Heart left ventricle (tissue), 16 donors: ENCODE data around the gene CDK6. TPM values are rescaled to one million over a fixed set of nuclear protein-coding genes. Genes with fewer than 3 reads are reported as not detected.

Experiments
- ATAC-seq, 4 donors: fragments of 200-7000 bp; cut with Tn5 transposase; one replicate each; pipeline ENCODE4 v1.9.1; 2020 to 2022; ENCODE audit warnings: moderate library complexity in 4 of 4, mild to moderate bottlenecking in 3 of 4, moderate number of reproducible peaks in 1 of 4
- DNase-seq, 5 donors: peaks; one replicate each; pipeline ENCODE4 v3.0.0-alpha.2; 2020
- H3K27ac ChIP-seq, 12 donors: fragments of 200-600 bp; sonication (generic) in 4 of 12; one replicate each; pipeline versions ENCODE4 v1.5.0 to v1.8.0; 2016 to 2022; ENCODE audit warnings: mild to moderate bottlenecking in 2 of 12
- H3K27me3 ChIP-seq, 9 donors: fragments of 200-600 bp; sonication (generic) in 2 of 9; one replicate each; pipeline versions ENCODE4 v1.5.1 to v1.8.0; 2016 to 2022; ENCODE audit warnings: mild to moderate bottlenecking in 3 of 9
- H3K36me3 ChIP-seq, 9 donors: fragments of 200-600 bp; sonication (generic) in 2 of 9; one replicate each; pipeline versions ENCODE4 v1.5.0 to v1.8.0; 2018 to 2022; ENCODE audit warnings: mild to moderate bottlenecking in 2 of 9
- H3K4me1 ChIP-seq, 12 donors: fragments of 200-600 bp; sonication (generic) in 4 of 12; one replicate each; pipeline versions ENCODE4 v1.5.0 to v1.8.0; 2016 to 2022; ENCODE audit warnings: mild to moderate bottlenecking in 3 of 12
- H3K4me3 ChIP-seq, 12 donors: fragments of 200-600 bp; sonication (generic) in 4 of 12; one replicate each; pipeline versions ENCODE4 v1.5.0 to v1.8.0; 2017 to 2022; ENCODE audit warnings: mild to moderate bottlenecking in 9 of 12, moderate library complexity in 4 of 12
- H3K9me3 ChIP-seq, 12 donors: fragments of 200-600 bp; sonication (generic) in 4 of 12; one replicate each; pipeline versions ENCODE4 v1.5.0 to v1.8.0; 2016 to 2022; ENCODE audit warnings: mild to moderate bottlenecking in 1 of 12
- CTCF ChIP-seq, 12 donors: fragments of 200-600 bp; sonication (generic) in 4 of 12; IDR thresholded peaks; one replicate each; pipeline versions ENCODE4 v1.5.0 to v1.8.0; 2018 to 2022; ENCODE audit warnings: antibody characterized with exemption in 12 of 12, mild to moderate bottlenecking in 5 of 12
- POLR2A ChIP-seq, 2 donors: fragments of 450-650 bp; IDR thresholded peaks; one replicate each; pipeline ENCODE4 v1.6.1; 2017; ENCODE audit warnings: antibody characterized with exemption in 2 of 2, mild to moderate bottlenecking in 2 of 2, moderate library complexity in 2 of 2
- WGBS, 4 donors: extraction: QIAGEN DNeasy Blood & Tissue Kit in 2 of 4; methylation state at CpG; one replicate each; pipeline versions ENCODE4 v1.1.5 to v1.1.7; 2013 to 2018; 5-methylcytosine and 5-hydroxymethylcytosine counted together
- intact Hi-C, 10 donors: fragments of 100-400 bp; cut with DNase I; formaldehyde crosslinking; loops; one replicate each; pipeline versions ENCODE4 v1.11.1 to v1.14.2; 2022
- polyA plus RNA-seq, 2 donors: library from polyadenylated mRNA; stranded (reverse); fragments of 200-250 nt; gene quantifications; one replicate each; pipeline ENCODE4 v1.2.3, GENCODE V29; 2013
- total RNA-seq, 9 donors: library from RNA; depleted of rRNA in 2 of 9; stranded (reverse); fragments of >200 nt in 2 of 9; fragmentation: NEBNext Ultra II Directional in 3 of 9; extraction: Animal tissue kit (Norgen Biotek cat#: 25700) in 3 of 9; gene quantifications; one replicate each; pipeline versions ENCODE4 v1.1.0 to v1.2.4, GENCODE V29; 2016 to 2023
- donor health status: ischemic (EF 13 %, LVEDD 7.1; RV severe dilation, severe dysfunction).
- donor health status: healthy with polysubstance abuse.
- donor health status: DM: no; HTN: yes; CAD: no.
- donor health status: DM: no; HTN: no; CAD: no.
- donor health status: ischemic (EF 25% LVEDD 6.9; RV normal size, moderate dysfunction).
- donor health status: ischemic (EF 25% LVEDD 5.7; RV mildly dilated, moderate dysfunction).
- donor health status: healthy.
- donor health status: DM: yes; HTN: yes; CAD: no.
- donor health status: ischemic (EF 35%, LVEDD 5.7; RV mildly dilated, moderate dysfunction).
- donor health status: nonischemic (EF 11% LVEDD 7.7; RV severe dilation, severe dysfunction).
- donor health status: DM: yes; HTN: yes; CAD: no.
- donor health status: PGD.
- donor health status: ischemic (EF 29% LVEDD 5.4; RV normal size, mild dysfunction).
- donor health status: nonischemic (EF 23%, LVEDD 6.1; RV moderate dilation, normal function).

CDK6 gene
- total and polyA plus RNA-seq, 11 donors, result 2.2 to 40.5 (median 18.7) TPM

- no peaks in the 10 kb centered on the region for H3K36me3 ChIP-seq
- WGBS, 4 donors, result 58 to 79% (median 73%) methylated on average over 3 of the region's 3 CpGs
- peaks cover 0 to 10% (median 0%) of the 10 kb centered on the region in 9 donors for H3K27me3 ChIP-seq
- no peaks in the 10 kb centered on the region for H3K9me3 ChIP-seq
- no peaks in the 10 kb centered on the region for H3K4me1 ChIP-seq
- ATAC-seq, result no peak
- no peak overlapping the region for H3K27ac ChIP-seq
- no peak for TF ChIP-seq POLR2A (IDR thresholded peaks at IDR 0.05)
- no peak overlapping the region for H3K4me3 ChIP-seq
- intact Hi-C loops, result loop anchor here in 3 of 10 donors (10.0 kb wide), 1 partner anchor 206 kb away; no protein-coding TSS in a partner anchor
- DNase-seq, result no peak
These were observed 12.5 kb upstream of the CDK6 start for GRCh38 chr7:92848851-92849250.

- Histone ChIP-seq H3K9me3 (no peaks in the 10 kb centered on the region), H3K4me1 (no peaks in the 10 kb centered on the region), H3K36me3 (no peaks in the 10 kb centered on the region), H3K27ac (no peak overlapping the region), H3K27me3 (peaks cover 0 to 10% (median 0%) of the 10 kb centered on the region in 9 donors), H3K4me3 (no peak overlapping the region)
- no peak for TF ChIP-seq POLR2A (IDR thresholded peaks at IDR 0.05)
- no peak for TF ChIP-seq CTCF (IDR thresholded peaks at IDR 0.05)
- DNase-seq (no peak), ATAC-seq (no peak)
- intact Hi-C loops, result loop anchor here in 3 of 10 donors (10.0 kb wide), 1 partner anchor 206 kb away; no protein-coding TSS in a partner anchor
- WGBS, 4 donors, result 79 to 87% (median 82%) methylated on average over 2 of the region's 2 CpGs
These were observed 12.1 kb upstream of the CDK6 start for GRCh38 chr7:92848441-92848840.

GRCh38 chr7:92847305-92847704 is 10.9 kb upstream of the CDK6 start:
- intact Hi-C loops, result loop anchor here in 3 of 10 donors (10.0 kb wide), 1 partner anchor 207 kb away; no protein-coding TSS in a partner anchor
- Histone ChIP-seq H3K27me3 (peaks cover 0 to 7% (median 0%) of the 10 kb centered on the region in 9 donors), H3K9me3 (no peaks in the 10 kb centered on the region), H3K27ac (no peak overlapping the region), H3K4me3 (no peak overlapping the region), H3K36me3 (no peaks in the 10 kb centered on the region), H3K4me1 (no peaks in the 10 kb centered on the region)
- WGBS, 4 donors, result 88 to 98% (median 94%) methylated on average over 2 of the region's 2 CpGs
- TF ChIP-seq CTCF (IDR thresholded peaks at IDR 0.05) (no peak), POLR2A (IDR thresholded peaks at IDR 0.05) (no peak)
- DNase-seq (no peak), ATAC-seq (no peak)

- intact Hi-C loops, result loop anchor here in 3 of 10 donors (10.0 kb wide), 1 partner anchor 209 kb away; no protein-coding TSS in a partner anchor
- Histone ChIP-seq H3K36me3 (no peaks in the 10 kb centered on the region), H3K27ac (no peak overlapping the region), H3K27me3 (peaks cover 0 to 4% (median 0%) of the 10 kb centered on the region in 9 donors), H3K4me3 (no peak overlapping the region), H3K4me1 (no peaks in the 10 kb centered on the region), H3K9me3 (no peaks in the 10 kb centered on the region)
- TF ChIP-seq POLR2A (IDR thresholded peaks at IDR 0.05) (no peak), CTCF (IDR thresholded peaks at IDR 0.05) (no peak)
- DNase-seq (no peak), ATAC-seq (no peak)
- 82 to 88% (median 86%) methylated on average over 2 of the region's 2 CpGs for WGBS, 4 donors
These were observed 9.4 kb upstream of the CDK6 start for GRCh38 chr7:92845736-92846135.

- no peaks in the 10 kb centered on the region for H3K27me3 ChIP-seq
- no peaks in the 10 kb centered on the region for H3K9me3 ChIP-seq
- ATAC-seq, result no peak
- TF ChIP-seq POLR2A (IDR thresholded peaks at IDR 0.05) (no peak), CTCF (IDR thresholded peaks at IDR 0.05) (no peak)
- H3K4me3 ChIP-seq, result no peak overlapping the region
- no peak for DNase-seq
- intact Hi-C loops, result loop anchor here in 4 of 10 donors (5.0 to 10.0 kb wide), 2 partner anchors 209 to 211 kb away; no protein-coding TSS in a partner anchor
- 94 to 98% (median 95%) methylated on average over 4 of the region's 4 CpGs for WGBS, 4 donors
- no peaks in the 10 kb centered on the region for H3K36me3 ChIP-seq
- no peak overlapping the region for H3K27ac ChIP-seq
- no peaks in the 10 kb centered on the region for H3K4me1 ChIP-seq
These were observed 7.4 kb upstream of the CDK6 start for GRCh38 chr7:92843781-92844180.
